HG02678 (cell line): ENCODE results near the gene TBC1D24.

Experiments used
- ATAC-seq: cut with Tn5 transposase; IDR thresholded peaks from one replicate; pipeline ENCODE4 v1.9.1; 2021; ENCODE audit warnings: mild to moderate bottlenecking, moderate library complexity; ENCODE audit not compliant: unreplicated experiment

The TBC1D24 gene

GRCh38 chr16:2514333-2515179 lies 39.6 kb downstream of the TBC1D24 start:
- ATAC-seq: no peak

- ATAC-seq: no peak
These were observed 40.4 kb downstream of the TBC1D24 start for GRCh38 chr16:2515180-2515851.

- ATAC-seq: no peak
These were observed 41.7 kb downstream of the TBC1D24 start for GRCh38 chr16:2516391-2517240.

- ATAC-seq: no peak
These were observed 43.2 kb downstream of the TBC1D24 start for GRCh38 chr16:2517954-2518605.

- ATAC-seq: no peak
These were observed 44.1 kb downstream of the TBC1D24 start for GRCh38 chr16:2518823-2519710.

- no peak for ATAC-seq
These were observed 44.8 kb downstream of the TBC1D24 start for GRCh38 chr16:2519711-2520080.

- ATAC-seq: peak; percentile 52
These were observed 45.3 kb downstream of the TBC1D24 start, which contains the start of gene AMDHD2 for GRCh38 chr16:2520097-2520783. Gene AMDHD2, plus strand, starts transcription at chr16:2520371. Its CDS starts 88 bp downstream, at chr16:2520459.

- ATAC-seq: peak; percentile 34
These were observed 46.0 kb downstream of the TBC1D24 start for GRCh38 chr16:2520784-2521531.

- no peak for ATAC-seq
These were observed 48.9 kb downstream of the TBC1D24 start for GRCh38 chr16:2523801-2524231.

DNA sequence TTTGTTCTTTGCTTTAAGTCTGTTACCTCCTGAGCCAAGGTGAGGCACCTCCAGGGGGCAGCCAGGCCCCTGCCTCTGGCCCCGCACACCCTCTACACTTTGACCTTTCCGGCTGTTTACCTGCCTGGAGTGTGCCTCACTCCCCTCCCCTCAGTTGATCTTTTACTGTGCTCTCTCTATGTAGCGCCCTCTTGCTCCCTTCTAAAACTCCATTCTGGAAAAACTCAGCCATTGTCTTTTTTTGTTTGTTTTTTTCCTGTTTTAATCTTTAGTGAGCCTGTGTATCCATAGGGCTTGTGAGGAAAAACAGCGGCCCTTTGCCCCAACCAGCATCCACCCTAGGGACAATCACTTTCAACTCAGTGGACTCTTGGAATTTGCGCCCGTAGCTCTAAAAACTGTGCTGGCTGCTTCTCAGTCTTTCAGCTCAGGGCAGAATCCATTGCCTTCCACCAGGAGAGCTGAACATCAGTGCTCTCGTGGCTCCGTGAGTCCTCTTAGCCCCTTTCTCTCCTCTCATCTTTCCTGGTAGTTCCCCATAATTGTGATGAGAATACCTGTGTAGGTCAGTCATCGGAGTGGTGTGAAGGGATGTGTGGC lies 49.5 kb downstream of the TBC1D24 start:
- ATAC-seq: no peak

- ATAC-seq: no peak
These were observed 51.2 kb downstream of the TBC1D24 start for GRCh38 chr16:2526135-2526534.

- no peak for ATAC-seq
These were observed 52.3 kb downstream of the TBC1D24 start for GRCh38 chr16:2527071-2527783.

GRCh38 chr16:2527784-2528100 lies 52.8 kb downstream of the TBC1D24 start:
- ATAC-seq: no peak

GRCh38 chr16:2528161-2529060 lies 53.5 kb downstream of the TBC1D24 start:
- ATAC-seq: no peak

- no peak for ATAC-seq
These were observed 54.4 kb downstream of the TBC1D24 start for GRCh38 chr16:2529061-2529931.
